Stimulated activated CD4-positive, alpha-beta T cell treated with anti-CD3 and anti-CD28 coated beads, Interleukin-4, amount 100 ng/mL, for 4 hours (primary cell): ENCODE results near the gene LATS2.
"Not testable (repeated sequence)": the region's sequence is repeated elsewhere in the genome, so short reads cannot be mapped to it uniquely, and the experiment has no call there.

ENCODE experiments used
- DNase-seq, 2 experiments: peaks; one replicate each; pipeline ENCODE4 v3.0.0-alpha.2; 2020

Gene LATS2

DNA sequence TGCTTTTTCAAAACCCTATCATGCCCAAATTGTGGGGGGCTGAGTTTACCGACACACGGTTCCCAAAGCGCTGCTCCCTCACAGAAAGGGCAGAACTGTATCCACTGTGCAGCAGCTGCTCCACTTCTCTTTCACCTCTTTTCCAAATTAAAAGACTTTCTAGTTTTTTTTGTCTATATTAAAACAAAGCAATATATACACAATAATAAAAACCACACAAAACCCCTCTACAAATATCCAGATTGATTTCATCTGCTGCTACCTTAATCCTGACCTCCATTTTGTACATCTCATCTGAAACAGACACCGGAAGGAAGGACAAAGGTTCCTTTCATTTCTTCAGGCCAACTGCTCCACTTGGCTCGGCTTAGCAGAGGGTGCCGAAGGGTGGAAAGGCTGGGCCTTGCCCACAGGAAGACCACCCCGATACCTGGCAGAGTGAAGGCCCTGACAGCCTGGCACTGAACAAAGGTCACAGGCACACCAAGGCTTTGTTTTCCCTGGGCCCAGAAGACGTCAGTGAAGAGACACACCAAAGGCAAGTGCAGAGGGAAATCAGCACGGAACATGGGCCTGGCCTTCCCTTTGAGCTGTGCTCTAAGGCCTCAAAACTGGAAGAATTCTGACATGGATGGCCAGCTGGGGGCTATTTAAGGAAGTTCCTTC is 71.6 kb downstream of the LATS2 start:
- no peak for DNase-seq

DNA sequence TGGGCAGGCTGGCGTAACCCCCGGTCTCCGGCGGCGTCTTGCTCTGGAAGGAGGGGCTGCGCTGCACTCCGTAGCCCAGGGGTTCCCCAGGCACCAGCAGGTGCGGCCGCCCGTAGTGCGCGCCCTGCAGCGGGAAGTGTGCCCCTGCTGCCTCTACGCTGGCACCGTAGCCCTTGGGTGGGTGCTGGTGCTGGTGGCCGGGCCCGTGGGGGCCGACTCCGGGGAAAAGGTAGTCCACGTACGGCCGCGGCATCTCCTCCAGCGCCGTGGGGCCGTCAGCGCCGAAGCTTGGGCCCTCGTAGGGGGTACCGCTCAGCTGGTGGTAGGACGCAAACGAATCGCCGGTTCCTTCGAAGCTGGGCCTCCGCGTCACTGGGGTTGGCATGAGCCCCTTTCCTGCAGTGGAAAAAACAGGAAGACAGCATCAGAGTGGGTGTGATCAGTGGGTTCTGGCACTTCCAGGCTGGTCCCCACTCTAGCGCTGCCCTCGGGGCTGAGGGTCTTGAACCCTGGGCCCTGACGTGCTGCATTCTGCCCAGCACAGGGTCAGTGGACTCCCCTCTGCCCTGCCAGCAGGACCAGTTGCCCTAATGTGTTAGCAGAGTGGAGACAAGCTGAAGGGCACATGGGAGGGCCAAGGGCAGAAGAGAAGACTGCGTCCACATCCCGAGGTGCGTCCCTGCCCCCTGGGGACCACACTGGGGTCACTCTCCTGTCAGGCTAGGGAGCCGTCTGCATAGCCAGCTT is 72.3 kb downstream of the LATS2 start:
- DNase-seq = no peak

DNA sequence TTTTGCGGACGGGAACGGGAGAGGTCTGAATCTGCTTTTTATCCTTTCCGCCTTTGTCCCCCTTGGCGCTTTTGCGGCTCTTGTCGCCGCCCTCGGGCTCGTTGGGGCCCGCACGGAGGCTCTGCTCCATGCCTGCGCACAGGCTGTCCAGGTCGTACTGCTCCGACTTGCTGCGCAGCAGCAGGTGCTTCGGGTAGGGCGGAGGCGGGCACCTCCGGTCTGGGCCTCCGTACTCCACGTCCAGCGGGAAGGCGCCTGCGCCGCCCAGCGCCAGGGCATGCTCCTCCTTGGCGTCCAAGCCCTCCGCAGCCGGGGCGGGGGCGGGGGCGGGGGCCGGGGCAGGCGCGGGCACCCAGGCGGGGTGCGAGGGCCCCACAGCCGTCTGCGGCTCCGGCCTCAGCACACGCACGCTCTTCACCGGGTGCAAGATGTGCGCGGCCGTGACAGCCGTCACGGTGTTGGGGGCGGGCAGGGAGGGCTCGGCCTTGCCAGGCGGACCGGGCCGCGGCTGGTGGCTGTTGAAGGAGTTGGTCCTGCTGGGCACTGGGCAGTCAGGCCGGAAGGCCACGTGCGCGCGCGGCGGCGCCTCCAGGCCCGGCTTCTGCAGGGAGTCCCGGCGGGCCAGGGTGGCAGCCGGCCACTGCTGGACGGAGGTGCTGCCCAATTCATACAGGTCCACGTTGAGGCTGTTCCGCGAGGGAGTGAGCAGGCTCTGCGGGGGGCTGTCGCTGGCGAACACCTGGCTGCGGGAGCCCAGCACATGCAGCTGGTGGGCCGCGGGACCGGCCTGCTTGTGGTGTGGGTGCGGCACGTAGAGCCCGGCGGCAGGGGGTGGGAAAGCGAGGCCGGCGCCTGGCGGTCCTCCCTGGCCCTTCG is 73.1 kb downstream of the LATS2 start:
- no peak for DNase-seq

DNA sequence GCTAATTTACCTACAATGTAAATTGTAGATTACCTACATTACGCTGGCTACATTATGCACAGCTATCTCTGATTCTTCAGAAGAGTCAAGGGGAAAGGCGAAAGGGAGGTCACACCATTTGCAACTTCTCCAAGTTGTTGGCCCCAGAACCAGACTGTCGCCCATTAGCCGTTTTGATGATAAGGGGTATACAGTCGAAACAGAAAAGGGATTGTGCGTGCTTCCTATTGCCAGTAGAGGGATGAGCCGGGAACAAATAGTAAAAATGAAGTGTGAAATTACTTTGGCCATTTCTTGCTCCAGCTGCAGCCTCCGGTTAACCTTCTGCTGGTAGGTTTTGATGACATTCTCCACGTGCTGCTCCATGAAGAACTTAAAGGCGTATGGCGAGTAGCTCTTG is 73.8 kb downstream of the LATS2 start:
- DNase-seq = no peak

DNA sequence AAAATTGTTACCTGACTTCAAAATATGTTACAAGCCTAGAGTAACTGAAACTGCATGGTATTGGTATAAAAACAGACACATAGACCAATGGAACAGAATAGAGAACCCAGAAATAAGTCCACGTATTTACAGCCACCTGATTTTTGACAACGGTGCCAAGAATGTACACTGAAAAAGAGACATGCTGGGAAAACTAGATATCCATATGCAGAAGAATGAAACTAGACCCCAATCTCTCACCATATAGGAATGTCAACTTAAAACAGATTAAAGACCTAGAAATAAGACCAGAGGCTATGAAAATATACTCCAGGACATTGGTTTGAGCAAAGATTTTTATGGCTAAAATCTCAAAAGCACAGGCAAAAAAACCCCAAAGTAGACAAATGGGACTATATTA is 76.5 kb downstream of the LATS2 start:
- no peak for DNase-seq

DNA sequence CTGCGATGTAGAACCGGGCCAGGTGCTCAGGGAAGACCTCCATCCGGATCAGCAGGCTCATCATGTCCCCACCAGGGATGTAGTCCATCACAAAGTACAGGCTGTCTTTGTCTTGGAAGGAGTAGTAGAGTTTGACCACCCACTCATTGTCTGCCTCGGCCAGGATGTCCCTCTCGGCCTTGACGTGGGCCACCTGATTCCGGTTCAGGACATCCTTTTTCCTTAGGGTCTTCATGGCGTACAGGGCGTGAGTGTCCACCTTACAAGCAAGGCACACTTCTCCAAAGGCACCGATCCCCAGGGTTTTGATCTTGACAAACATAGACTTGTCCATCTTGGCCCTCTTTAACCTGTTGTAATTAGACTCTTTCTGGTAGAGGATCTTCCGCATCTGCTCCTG is 78.0 kb downstream of the LATS2 start:
- DNase-seq = no peak

DNA sequence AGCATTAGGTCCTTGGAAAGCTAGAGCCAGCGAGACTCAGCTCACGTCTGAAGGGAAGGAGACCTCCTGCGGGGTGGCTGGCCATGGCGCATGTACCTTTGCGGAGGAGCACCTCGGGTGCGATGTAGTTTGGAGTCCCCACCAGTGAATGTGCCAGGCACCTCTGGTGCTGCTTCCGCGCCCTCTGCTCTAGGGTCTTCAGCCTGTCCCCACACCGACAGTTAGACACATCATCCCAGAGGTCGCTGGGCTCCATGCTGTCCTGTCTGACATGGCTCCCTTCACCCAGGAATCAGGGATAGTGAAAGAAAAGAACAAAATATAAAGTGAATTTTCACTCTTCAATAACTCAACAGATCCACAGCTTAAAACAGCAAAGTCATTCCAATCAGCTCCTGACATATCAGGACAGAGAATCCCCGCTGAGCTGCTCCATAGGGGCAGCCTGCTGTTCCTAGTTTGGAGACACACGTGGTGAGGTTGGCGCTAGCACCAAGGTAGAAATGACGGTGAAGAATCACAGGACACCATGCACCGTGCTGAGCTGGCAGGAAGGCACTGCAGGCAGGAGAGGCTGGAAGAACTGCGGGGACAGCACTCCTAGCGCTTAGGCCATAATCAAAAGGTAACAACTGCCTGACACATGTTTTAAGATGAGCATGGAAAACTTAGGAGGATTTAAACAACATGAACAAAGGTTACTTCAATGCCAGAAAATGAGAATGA is 79.9 kb downstream of the LATS2 start:
- DNase-seq = no peak

DNA sequence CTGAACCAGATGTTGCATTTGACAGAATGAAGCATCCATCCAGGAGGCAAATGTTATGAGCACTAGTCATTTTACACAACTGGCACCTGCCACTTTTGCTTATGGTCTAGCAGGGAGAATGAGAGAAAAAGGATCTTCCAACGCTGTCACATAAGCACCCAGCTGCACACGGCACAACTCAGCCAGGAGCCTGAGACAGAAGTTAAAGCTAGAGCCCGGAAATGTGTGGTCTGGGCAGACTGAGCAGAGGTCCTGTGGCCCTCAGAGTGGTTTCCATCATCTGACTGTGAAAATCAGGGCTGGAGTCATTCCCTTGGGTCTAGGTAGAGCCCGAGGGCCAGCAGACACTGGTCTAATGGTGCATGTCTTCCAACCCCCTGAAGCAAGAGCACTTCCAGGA is 80.5 kb downstream of the LATS2 start:
- no peak for DNase-seq

DNA sequence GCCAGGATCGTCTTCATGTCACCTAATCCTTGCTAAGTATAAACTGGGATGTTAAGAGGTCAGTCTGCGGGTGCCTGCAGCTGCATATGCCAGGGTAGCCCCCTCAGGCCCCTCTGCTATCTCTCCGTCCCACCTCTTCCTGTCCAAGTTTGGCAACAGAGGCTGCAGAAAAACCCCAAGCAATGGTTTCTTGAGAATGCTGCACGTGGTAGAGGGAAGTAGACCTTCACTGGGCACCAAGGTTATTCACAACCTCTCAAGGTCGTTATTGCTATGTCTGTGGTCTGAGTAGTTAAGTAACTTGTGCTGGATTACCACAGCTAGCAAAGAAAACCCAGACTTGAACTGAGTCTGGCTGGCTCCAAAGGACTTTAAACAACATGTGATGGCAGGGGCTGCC is 81.0 kb downstream of the LATS2 start:
- DNase-seq = no peak

DNA sequence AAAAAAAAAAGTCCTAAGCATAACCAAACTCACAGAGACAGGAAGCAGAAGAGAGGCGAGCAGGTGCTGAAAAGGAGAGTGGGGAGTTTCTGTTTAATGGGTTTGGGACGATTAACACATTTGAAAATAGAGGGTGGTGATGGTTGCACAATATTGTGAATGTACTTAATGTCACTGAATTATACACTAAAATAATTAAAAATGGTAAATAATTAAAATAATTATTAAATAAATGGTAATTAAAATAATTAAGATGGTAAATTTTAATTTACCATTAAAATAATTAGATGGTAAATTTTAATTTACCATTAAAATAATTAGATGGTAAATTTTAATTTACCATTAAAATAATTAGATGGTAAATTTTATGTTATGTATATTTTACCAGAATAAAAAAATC is 84.0 kb downstream of the LATS2 start:
- no peak for DNase-seq

DNA sequence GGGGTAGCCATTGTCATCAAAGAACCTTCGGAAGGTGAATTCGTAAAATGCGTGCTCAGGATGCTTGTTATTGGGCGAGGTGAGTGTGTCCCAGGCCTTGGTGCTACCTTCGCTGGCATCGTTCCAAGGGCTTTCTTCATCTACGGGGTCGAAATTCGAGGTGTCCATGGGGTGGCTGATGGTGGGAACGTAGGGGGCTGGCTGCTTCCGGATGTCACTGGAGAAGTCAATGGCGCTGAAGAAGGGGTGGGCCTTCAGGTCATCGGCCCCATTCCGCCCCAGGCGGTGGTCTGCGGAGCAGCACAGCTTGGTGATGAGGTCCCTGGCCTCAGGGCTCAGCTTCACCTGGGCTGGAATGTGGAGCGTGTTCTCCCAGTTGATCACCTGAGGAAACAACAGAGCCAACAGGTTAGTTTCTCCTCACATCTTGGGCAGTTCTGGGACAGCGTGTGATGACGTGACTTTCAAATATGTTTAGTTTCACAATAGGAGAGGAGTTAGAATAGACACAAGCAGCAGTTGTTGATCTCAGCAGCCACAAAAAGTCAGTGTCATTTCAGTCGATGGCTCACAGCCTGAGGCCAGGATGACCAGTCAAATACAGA is 86.3 kb downstream of the LATS2 start:
- DNase-seq = no peak

DNA sequence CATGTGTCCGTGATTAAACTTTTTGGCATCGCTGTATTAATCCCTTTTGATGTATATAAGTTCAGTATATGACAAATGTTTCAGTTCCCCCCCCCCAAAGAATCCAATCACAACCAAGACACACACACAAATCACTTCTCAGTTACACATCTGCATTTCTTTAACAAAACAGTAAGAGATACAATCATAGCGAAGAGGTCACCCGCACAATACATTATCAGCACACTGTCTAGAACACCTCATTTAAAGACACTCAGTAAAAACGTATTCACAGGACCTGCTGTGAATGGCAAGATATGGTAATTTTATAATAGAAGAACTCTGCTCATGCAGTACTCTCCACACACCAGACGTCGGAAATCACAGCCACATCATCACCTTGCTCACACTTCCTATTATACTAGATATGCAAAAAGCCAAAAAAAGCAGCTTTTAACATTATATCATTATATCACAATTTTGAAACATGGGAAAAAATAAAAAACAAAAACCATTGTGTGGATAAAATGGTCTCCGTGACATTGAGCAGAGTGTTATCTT is 87.4 kb downstream of the LATS2 start:
- DNase-seq = no peak

DNA sequence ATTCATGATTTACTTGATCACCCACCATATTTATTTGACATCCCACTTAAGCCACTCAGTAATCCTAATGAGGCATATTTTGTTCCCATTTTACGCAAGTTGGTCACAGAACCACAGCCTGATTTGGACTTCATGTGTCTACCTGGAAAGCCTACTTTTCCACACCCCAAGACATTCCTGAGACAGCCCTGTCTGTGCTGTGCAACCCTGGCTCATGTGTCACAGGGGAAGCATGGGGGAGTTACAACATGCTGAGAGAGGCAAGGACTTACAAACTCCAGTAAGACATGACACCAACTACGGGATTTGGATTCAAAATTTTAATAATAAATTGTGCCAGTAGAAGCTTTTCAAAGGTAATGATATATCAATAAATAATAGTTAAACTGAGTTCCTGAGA is 88.7 kb downstream of the LATS2 start:
- no peak for DNase-seq

DNA sequence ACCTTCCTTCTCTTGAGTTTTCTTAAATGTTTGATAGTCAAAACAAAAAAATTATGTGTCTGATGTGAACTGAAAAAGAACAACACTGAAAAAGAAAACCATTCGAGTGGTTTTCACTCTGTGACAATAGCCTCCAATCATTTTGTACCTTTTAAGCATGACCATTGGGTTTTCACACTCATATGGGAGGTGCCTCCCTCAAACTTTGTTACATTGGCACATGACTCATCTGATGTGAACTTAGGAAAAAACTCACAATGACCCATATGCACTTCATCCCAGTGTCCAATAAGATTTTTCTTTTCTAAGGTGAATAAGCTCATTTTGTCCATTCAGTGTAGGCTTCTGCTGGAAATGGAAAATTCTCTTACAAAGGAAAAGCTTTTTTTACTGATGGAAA is 92.2 kb downstream of the LATS2 start:
- DNase-seq = no peak

DNA sequence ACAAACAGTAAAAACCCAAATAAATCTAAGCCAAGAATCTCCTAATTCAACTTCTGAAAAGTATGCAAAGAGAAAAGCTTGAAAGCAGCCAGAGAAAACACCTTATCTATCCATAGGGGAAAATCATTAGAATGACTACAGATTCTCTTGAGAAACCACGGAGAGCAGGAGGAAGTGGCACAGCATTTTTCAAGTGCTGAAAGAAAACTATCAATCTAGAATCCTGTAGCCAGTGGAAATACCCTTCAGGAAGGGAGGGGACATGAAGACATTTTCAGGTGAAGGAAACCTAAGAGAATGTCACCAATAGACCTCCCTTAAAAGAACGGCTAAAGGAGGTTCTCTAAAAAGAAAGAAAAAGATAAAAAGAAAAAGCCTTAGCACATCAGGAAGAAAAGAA is 92.6 kb downstream of the LATS2 start:
- no peak for DNase-seq

DNA sequence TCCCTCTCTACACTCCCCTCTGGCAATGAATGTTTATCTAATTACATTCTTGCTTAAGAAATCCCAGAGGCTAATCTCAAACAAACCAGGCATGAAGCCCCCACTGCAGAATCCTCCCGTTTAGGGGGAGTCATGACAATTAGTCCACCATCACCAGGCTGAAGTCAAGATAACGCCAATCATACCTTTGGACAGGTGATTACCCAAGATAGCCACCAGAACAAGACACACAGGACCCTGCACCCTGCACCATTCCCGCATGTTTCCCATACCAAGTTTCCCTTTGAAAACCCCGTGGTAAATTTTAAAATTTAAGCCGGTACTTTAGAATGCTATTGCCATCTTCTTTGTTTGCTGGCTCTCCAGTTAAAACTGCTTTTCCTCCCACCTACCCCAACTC is 94.0 kb downstream of the LATS2 start:
- no peak for DNase-seq

DNA sequence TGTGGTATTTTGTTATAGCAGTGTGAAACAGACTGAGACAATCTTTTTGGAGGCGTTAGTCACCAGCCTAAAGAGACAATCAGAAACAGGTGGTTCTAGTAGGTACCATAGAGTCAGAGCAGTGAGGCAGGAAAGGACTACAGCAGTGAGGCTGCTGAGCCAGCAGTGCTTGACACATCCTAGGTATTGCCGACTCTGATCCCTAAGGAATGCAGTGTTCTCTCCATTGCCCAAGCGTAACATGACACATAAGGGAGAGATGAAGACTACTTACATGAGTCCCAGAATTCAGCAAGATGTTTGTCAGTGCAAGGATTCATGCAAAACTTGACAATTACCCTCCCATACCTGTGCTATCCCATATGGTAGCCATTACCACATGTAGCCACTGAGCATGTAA is 96.5 kb downstream of the LATS2 start:
- no peak for DNase-seq

DNA sequence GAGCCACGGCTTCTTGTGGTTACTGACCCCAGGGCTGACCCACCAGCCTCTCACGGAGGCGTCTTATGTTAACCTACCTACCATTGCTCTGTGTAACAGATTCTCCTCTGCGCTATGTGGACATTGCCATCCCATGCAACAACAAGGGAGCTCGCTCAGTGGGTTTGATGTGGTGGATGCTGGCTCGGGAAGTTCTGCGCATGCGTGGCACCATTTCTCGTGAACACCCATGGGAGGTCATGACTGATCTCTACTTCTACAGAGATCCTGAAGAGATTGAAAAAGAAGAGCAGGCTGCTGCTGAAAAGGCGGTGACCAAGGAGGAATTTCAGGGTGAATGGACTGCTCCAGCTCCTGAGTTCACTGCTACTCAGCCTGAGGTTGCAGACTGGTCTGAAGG is 99.7 kb downstream of the LATS2 start:
- not testable (repeated sequence) for DNase-seq

DNA sequence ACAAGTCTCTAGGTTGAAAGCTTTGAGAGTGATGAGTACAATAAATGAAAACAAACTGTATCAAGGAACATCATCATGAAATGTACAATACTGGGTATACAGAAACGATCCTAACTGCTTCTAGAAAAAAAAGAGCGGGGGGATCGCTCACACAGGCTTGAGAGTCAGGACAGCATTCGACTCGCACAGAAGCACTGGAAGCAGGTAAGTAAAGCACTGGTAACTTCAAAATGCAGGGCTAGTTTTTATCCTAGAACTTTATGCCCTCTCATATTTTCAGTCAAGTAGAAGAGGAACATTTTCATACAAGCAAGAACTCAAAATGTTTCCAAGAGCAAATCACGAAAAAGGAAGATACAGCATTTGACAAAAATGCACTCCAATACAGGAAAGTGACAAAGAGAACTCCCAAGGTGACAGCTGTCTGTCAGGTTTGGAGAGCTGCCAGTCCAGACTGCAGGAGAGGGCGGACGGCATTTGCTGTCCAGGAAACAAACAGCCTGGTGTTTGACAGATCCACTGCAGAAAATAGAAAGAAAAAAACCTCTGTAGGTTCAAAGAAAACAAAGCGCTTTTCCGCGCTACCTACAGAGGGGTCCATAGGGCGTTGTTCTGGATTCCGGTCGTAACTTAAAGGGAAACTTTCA is 100.6 kb downstream of the LATS2 start:
- no peak for DNase-seq

DNA sequence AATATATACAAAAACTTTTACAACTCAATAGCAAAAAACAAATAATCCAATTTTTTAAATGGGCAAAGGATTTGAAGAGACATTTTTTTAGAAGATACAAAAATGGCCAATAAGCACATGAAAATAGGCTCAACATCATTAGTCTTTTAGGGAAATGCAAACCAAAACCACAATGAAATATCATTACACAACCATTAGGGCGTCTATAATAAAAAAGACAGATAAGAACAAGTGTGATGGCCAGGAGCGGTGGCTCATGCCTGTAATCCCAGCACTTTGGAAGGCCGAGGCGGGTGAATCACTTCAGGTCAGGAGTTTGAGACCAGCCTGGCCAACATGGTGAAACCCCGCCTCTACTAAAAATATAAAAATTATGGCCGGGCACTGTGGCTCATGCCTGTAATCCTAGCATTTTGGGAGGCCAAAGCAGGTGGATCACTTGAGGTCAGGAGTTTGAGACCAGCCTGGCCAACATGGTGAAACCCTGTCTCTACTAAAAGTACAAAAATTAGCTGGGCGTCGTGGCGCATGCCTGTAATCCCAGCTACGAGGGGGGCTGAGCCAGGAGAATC is 104.3 kb downstream of the LATS2 start:
- not testable (repeated sequence) for DNase-seq

DNA sequence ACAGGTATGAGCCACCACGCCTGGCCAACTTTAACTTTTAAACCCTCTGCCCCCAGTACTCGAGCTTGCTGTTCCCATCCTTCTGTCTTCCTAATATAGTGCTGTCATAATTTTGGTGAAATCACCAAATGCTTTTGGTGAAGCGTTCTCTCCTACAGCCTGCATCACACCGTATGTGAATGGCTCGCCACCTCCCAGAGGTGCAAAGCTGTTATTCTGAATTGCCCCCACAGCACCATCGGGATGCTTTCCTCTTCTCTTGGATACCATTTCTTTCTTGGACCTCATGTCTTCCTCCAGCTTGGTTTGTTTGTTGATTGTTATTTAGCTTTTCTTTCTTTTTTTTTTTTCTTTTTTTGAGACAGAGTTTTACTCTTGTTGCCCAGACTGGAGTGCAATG is 105.9 kb downstream of the LATS2 start:
- no peak for DNase-seq
